ENCODE results near the gene HDLBP. TPM values are rescaled to one million over a fixed set of nuclear protein-coding genes. Genes with fewer than 3 reads are reported as not detected.

Gene HDLBP
- total RNA-seq, 1 donor from 2014 or later, result 922 TPM

GRCh38 chr2:241323778-241324177, 8.3 kb upstream of the HDLBP start:
- FAIRE-seq (no peak), DNase-seq (ENCODE audit: low read depth) (no peak)
- Histone ChIP-seq H3K36me3 (ENCODE audit: insufficient read depth, low read length) (peaks cover 20% of the 10 kb centered on the region), H3K9me3 (ENCODE audit: insufficient read depth, low read depth, low read length) (no peaks in the 10 kb centered on the region), H2AFZ (ENCODE audit: low read depth, low read length) (no peak overlapping the region), H4K20me1 (ENCODE audit: insufficient read depth, low read length) (peaks cover 95% of the 10 kb centered on the region), H3K79me2 (ENCODE audit: insufficient read depth, low read length) (peaks cover 100% of the 10 kb centered on the region), H3K9ac (ENCODE audit: low read length) (no peak overlapping the region), H3K4me2 (ENCODE audit: low read length) (no peak overlapping the region), H3K4me3 (ENCODE audit: insufficient read depth, low read depth, low read length) (no peak overlapping the region), H3K27ac (ENCODE audit: low read depth, low read length) (no peak overlapping the region), H3K4me1 (ENCODE audit: insufficient read depth, low read length) (peaks cover 7% of the 10 kb centered on the region), H3K27me3 (ENCODE audit: insufficient read depth, low read length) (no peaks in the 10 kb centered on the region)
- H3K36me3 Mint-ChIP-seq (ENCODE audit: low read depth, unreplicated experiment), result peaks cover 15% of the 10 kb centered on the region
- no peak overlapping the region for H3K4me3 Mint-ChIP-seq (ENCODE audit: unreplicated experiment)
- H3K27me3 Mint-ChIP-seq (ENCODE audit: low read depth, unreplicated experiment), result no peaks in the 10 kb centered on the region
- no peak overlapping the region for H3K27ac Mint-ChIP-seq (ENCODE audit: unreplicated experiment)
- TF ChIP-seq, protein P1, sequence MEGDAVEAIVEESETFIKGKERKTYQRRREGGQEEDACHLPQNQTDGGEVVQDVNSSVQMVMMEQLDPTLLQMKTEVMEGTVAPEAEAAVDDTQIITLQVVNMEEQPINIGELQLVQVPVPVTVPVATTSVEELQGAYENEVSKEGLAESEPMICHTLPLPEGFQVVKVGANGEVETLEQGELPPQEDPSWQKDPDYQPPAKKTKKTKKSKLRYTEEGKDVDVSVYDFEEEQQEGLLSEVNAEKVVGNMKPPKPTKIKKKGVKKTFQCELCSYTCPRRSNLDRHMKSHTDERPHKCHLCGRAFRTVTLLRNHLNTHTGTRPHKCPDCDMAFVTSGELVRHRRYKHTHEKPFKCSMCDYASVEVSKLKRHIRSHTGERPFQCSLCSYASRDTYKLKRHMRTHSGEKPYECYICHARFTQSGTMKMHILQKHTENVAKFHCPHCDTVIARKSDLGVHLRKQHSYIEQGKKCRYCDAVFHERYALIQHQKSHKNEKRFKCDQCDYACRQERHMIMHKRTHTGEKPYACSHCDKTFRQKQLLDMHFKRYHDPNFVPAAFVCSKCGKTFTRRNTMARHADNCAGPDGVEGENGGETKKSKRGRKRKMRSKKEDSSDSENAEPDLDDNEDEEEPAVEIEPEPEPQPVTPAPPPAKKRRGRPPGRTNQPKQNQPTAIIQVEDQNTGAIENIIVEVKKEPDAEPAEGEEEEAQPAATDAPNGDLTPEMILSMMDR (IDR thresholded peaks at IDR 0.05; ENCODE audit: insufficient read depth, low read depth, low read length), result no peak
- TF ChIP-seq EZH2 (IDR thresholded peaks at IDR 0.05; ENCODE audit: insufficient read depth, low read length), result no peak
- H3K9me3 Mint-ChIP-seq (ENCODE audit: unreplicated experiment), result no peaks in the 10 kb centered on the region
- peaks cover 45% of the 10 kb centered on the region for H3K4me1 Mint-ChIP-seq (ENCODE audit: low read depth, unreplicated experiment)

DNA sequence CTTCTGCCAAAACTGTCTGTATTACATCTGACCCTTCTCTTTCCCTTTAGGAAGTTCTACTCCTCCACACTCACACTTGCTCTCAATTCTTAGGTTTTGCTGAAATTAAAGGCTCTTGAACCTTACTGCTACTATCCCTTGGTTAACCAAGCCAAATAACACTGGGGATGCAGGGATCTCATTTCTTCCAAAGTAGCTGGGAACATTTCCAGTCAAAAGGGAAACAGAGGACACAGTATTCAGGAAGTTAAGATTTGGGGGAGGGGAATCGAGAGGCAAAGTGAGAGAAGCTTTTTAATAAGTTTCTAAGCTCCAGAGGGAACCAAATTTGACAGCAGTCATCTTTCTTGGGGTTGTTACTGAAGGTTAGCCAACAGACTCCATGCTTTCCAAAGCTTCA, 6.4 kb upstream of the HDLBP start:
- H3K4me1 Mint-ChIP-seq (ENCODE audit: low read depth, unreplicated experiment), result peaks cover 51% of the 10 kb centered on the region
- Histone ChIP-seq H3K27me3 (ENCODE audit: insufficient read depth, low read length) (no peaks in the 10 kb centered on the region), H3K4me2 (ENCODE audit: low read length) (no peak overlapping the region), H3K4me1 (ENCODE audit: insufficient read depth, low read length) (peaks cover 23% of the 10 kb centered on the region), H3K9me3 (ENCODE audit: insufficient read depth, low read depth, low read length) (no peaks in the 10 kb centered on the region), H3K4me3 (ENCODE audit: insufficient read depth, low read depth, low read length) (no peak overlapping the region), H4K20me1 (ENCODE audit: insufficient read depth, low read length) (peaks cover 95% of the 10 kb centered on the region), H3K36me3 (ENCODE audit: insufficient read depth, low read length) (peaks cover 19% of the 10 kb centered on the region), H3K79me2 (ENCODE audit: insufficient read depth, low read length) (peaks cover 100% of the 10 kb centered on the region), H2AFZ (ENCODE audit: low read depth, low read length) (no peak overlapping the region), H3K9ac (ENCODE audit: low read length) (peak overlapping the region; percentile 9), H3K27ac (ENCODE audit: low read depth, low read length) (no peak overlapping the region)
- no peak for FAIRE-seq
- no peak for TF ChIP-seq EZH2 (IDR thresholded peaks at IDR 0.05; ENCODE audit: insufficient read depth, low read length)
- TF ChIP-seq, protein P1 (IDR thresholded peaks at IDR 0.05; ENCODE audit: insufficient read depth, low read depth, low read length), result no peak
- DNase-seq (ENCODE audit: low read depth), result no peak
- no peaks in the 10 kb centered on the region for H3K9me3 Mint-ChIP-seq (ENCODE audit: unreplicated experiment)
- no peaks in the 10 kb centered on the region for H3K27me3 Mint-ChIP-seq (ENCODE audit: low read depth, unreplicated experiment)
- H3K4me3 Mint-ChIP-seq (ENCODE audit: unreplicated experiment), result peak overlapping the region; percentile 7
- peak overlapping the region; percentile 60 for H3K27ac Mint-ChIP-seq (ENCODE audit: unreplicated experiment)
- peaks cover 2% of the 10 kb centered on the region for H3K36me3 Mint-ChIP-seq (ENCODE audit: low read depth, unreplicated experiment)

GRCh38 chr2:241321033-241321432, 5.6 kb upstream of the HDLBP start:
- Mint-ChIP-seq H3K27me3 (ENCODE audit: low read depth, unreplicated experiment) (no peaks in the 10 kb centered on the region), H3K27ac (ENCODE audit: unreplicated experiment) (peak overlapping the region; percentile 31), H3K36me3 (ENCODE audit: low read depth, unreplicated experiment) (peaks cover 2% of the 10 kb centered on the region), H3K9me3 (ENCODE audit: unreplicated experiment) (no peaks in the 10 kb centered on the region), H3K4me3 (ENCODE audit: unreplicated experiment) (peak overlapping the region; percentile 68), H3K4me1 (ENCODE audit: low read depth, unreplicated experiment) (peaks cover 51% of the 10 kb centered on the region)
- Histone ChIP-seq H3K36me3 (ENCODE audit: insufficient read depth, low read length) (peaks cover 12% of the 10 kb centered on the region), H3K4me3 (ENCODE audit: insufficient read depth, low read depth, low read length) (no peak overlapping the region), H3K27me3 (ENCODE audit: insufficient read depth, low read length) (no peaks in the 10 kb centered on the region), H3K27ac (ENCODE audit: low read depth, low read length) (no peak overlapping the region), H3K9me3 (ENCODE audit: insufficient read depth, low read depth, low read length) (no peaks in the 10 kb centered on the region), H3K79me2 (ENCODE audit: insufficient read depth, low read length) (peaks cover 100% of the 10 kb centered on the region), H4K20me1 (ENCODE audit: insufficient read depth, low read length) (peaks cover 99% of the 10 kb centered on the region), H3K4me1 (ENCODE audit: insufficient read depth, low read length) (peaks cover 23% of the 10 kb centered on the region), H2AFZ (ENCODE audit: low read depth, low read length) (no peak overlapping the region), H3K4me2 (ENCODE audit: low read length) (peak overlapping the region; percentile 98), H3K9ac (ENCODE audit: low read length) (peak overlapping the region; percentile 9)
- TF ChIP-seq, protein P1 (IDR thresholded peaks at IDR 0.05; ENCODE audit: insufficient read depth, low read depth, low read length), result no peak
- TF ChIP-seq EZH2 (IDR thresholded peaks at IDR 0.05; ENCODE audit: insufficient read depth, low read length), result no peak
- FAIRE-seq (no peak), DNase-seq (ENCODE audit: low read depth) (no peak)

Measured in astrocyte (in vitro differentiated cells and primary cell).